Measurements from ENCODE around the gene SLC2A6.

The SLC2A6 gene

DNA sequence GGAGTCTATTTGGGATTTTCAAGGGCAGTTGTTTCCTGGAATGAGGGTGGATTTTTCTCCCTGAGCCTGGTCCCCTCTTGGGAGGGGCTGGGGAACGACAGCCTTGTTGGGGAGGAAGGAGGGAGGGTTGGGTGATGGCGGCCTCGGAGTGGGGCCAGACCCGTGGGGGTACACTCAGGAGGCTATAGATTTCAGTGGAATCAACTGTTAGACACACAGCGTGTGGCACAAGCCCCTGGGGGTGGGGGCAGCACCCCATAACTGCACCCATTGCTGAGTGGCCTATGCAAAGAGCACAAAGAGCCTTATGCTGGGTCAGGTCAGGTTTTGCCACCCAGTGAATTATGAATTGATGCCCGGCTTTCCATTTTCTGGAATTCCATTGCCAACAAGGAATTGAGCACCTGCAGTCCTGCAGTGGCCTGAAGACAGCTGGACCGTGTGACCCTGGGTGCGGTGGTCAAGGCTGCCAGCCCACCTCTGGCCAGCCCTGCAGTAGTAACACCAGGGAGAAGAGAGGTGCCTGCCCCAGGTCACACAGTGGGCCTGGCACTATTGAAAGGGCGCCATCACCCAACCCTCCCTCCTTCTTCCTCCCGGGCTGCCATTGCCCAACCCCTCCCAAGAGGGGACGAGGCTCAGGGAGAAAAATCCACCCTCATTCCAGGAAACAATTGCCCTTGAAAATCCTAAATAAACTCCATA lies 37.5 kb upstream of the SLC2A6 start:
- in situ Hi-C loops (cut with MboI; ENCODE audit: low sequenced_read_pairs, unreplicated experiment) = no loop called here
- TF ChIP-seq, protein P1, sequence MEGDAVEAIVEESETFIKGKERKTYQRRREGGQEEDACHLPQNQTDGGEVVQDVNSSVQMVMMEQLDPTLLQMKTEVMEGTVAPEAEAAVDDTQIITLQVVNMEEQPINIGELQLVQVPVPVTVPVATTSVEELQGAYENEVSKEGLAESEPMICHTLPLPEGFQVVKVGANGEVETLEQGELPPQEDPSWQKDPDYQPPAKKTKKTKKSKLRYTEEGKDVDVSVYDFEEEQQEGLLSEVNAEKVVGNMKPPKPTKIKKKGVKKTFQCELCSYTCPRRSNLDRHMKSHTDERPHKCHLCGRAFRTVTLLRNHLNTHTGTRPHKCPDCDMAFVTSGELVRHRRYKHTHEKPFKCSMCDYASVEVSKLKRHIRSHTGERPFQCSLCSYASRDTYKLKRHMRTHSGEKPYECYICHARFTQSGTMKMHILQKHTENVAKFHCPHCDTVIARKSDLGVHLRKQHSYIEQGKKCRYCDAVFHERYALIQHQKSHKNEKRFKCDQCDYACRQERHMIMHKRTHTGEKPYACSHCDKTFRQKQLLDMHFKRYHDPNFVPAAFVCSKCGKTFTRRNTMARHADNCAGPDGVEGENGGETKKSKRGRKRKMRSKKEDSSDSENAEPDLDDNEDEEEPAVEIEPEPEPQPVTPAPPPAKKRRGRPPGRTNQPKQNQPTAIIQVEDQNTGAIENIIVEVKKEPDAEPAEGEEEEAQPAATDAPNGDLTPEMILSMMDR (IDR thresholded peaks at IDR 0.05; ENCODE audit: borderline replicate concordance, control extremely low read depth, extremely low read depth, insufficient read depth, missing control alignments) = no peak
- no peak for DNase-seq (ENCODE audit: low spot score)

DNA sequence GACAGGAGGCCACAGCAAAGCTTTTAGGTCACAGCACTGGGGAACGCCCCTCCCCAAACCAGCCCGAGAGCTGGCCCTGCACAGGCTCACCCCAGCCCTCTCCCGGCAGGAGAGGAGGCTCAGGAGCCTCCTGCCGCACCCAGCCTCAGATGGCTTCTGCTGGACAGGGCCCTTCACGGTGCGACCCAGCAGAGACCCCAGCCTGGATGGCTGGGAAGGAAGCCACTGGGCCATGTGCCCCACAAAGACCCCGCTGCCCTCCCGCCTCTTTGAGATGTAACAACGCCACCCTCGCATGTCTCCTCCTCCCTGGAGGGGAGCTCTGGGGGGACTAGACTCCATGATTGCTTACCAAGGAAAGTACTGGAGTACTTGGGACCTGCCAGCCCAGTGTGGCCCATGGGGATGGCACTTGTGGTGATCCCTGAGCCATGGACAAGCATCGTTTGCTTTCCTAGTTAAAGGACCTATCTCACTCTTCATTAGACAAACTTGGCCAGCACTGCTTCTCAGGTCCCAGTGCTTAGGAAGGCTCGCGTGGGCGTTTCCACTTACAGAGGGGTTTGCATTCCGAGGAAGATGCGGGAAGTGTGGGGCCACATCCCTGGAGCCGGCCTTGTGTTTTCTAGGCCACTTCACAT lies 36.8 kb upstream of the SLC2A6 start:
- in situ Hi-C loops (cut with MboI; ENCODE audit: low sequenced_read_pairs, unreplicated experiment) = no loop called here
- no peak for DNase-seq (ENCODE audit: low spot score)
- TF ChIP-seq, protein P1 (IDR thresholded peaks at IDR 0.05; ENCODE audit: borderline replicate concordance, control extremely low read depth, extremely low read depth, insufficient read depth, missing control alignments) = no peak

DNA sequence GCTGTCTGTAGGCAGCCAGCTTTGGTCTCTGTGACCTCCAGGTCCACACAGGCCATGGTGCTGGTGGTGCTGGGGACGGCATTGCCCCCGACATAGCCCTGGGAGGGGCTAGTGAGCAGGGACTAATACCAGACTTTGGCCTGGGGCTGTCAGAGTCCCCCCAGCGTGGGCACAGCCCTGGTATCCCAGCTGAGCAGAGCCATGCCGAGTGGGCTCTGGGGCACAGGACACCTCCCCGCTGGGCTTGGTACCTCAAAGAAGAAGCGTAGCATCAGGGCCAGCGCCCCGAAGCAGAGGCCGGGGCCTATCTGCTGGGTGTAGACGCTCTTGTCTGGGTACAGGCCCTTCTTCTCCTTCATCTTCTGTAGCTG lies 36.3 kb upstream of the SLC2A6 start:
- in situ Hi-C loops (cut with MboI; ENCODE audit: low sequenced_read_pairs, unreplicated experiment) = no loop called here
- no peak for DNase-seq (ENCODE audit: low spot score)
- TF ChIP-seq, protein P1 (IDR thresholded peaks at IDR 0.05; ENCODE audit: borderline replicate concordance, control extremely low read depth, extremely low read depth, insufficient read depth, missing control alignments) = no peak

DNA sequence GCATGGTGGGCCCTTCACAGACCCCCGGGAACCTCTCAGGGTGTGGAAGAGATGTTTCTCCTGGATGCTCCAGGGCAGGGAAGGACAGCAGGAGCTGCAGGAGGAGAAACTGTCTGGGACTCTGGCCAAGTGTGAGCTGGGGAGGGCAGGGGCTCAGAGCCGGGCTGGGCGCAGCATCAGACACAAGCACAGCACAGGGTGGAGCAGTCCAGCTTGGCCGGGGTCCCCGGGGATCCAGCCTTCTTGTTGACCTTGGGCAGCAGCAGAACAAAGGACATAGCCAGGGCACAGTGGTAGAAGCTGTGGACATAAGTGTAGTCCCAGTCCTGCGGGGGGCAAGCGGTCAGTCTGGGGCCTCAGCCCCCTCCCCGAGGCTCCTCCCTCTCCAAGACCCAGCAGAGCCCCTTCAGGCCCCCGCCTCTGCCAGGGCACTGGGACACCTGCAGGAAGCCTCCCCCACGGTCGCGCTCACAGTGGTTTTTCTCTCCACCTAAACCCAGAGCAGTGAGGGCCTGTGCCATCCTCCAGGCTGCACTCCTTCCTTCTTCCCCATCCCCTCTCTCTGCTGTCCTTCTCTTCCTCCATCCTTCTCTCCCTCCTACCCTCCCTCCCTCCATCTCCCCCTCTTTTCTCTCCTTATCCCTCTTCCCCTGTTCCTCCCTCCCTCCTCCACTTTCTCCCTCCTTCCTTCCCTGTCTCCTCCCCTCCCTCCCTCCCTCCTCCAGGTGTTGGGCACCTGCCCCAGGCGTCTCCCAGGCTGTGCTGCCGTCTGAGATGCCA lies 35.8 kb upstream of the SLC2A6 start:
- DNase-seq (ENCODE audit: low spot score) = no peak
- TF ChIP-seq, protein P1 (IDR thresholded peaks at IDR 0.05; ENCODE audit: borderline replicate concordance, control extremely low read depth, extremely low read depth, insufficient read depth, missing control alignments) = no peak
- in situ Hi-C loops (cut with MboI; ENCODE audit: low sequenced_read_pairs, unreplicated experiment) = no loop called here

DNA sequence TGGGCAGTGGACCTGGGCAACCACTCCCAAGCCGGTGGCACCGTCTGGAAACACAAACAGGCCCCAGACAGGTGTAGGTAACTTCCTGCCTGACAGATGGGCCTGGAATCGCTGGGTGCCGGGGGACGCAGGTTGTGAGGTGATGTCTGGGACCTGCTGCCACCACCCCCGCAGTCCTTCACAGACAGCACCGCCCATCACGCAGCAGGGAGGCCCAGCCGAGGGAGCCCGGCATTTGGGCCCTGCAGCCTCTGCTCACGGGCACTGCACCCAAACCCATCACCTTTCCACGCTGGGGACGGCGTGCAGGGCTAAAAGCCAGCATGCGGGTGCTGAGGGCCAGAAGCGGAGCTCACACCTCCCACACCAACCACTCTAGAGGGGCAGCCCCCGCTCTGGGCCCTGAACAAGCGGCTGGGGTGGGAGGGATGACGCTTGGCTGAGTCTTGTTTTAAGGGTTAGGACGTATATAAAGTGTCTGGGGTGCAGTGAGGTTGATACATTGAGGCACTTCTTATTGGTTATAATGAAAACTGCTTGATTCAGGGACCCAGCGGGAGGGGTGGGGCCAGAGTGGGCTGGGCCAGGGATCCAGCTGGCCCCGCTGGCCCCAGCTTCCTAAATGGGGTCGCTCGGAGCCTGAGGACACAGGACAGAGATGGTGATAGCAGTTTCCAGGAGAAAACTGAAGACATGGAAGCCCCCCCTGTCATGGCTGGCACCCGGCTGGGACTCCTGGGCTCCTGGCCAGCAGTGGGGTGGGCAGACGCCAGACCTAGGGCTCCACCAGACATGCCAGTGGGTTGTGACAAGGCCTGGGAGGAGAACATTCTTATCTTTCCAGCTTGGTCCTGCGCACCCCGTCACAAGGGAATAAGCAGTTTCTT lies 34.6 kb upstream of the SLC2A6 start:
- TF ChIP-seq, protein P1 (IDR thresholded peaks at IDR 0.05; ENCODE audit: borderline replicate concordance, control extremely low read depth, extremely low read depth, insufficient read depth, missing control alignments) = no peak
- in situ Hi-C loops (cut with MboI; ENCODE audit: low sequenced_read_pairs, unreplicated experiment) = no loop called here
- no peak for DNase-seq (ENCODE audit: low spot score)

All from GM13976 (cell line).